Upper lobe of right lung (tissue), 1 donor: ENCODE results near the gene SNX22. TPM values are rescaled to one million over a fixed set of nuclear protein-coding genes. Genes with fewer than 3 reads are reported as not detected.

Experiments
- ATAC-seq: fragments of 200-7000 bp; cut with Tn5 transposase; one replicate; pipeline ENCODE4 v1.9.1; 2020; ENCODE audit warnings: mild to moderate bottlenecking, moderate library complexity
- DNase-seq: peaks from one replicate; pipeline ENCODE4 v3.0.0-alpha.2; 2020
- H3K27ac ChIP-seq: fragments of 200-600 bp; one replicate; pipeline ENCODE4 v1.8.0; 2022
- H3K27me3 ChIP-seq: fragments of 200-600 bp; one replicate; pipeline ENCODE4 v1.8.0; 2022; ENCODE audit warnings: mild to moderate bottlenecking
- H3K36me3 ChIP-seq: fragments of 200-600 bp; one replicate; pipeline ENCODE4 v1.8.0; 2022
- H3K4me1 ChIP-seq: fragments of 200-600 bp; one replicate; pipeline ENCODE4 v1.8.0; 2022
- H3K4me3 ChIP-seq: fragments of 200-600 bp; one replicate; pipeline ENCODE4 v1.8.0; 2022; ENCODE audit warnings: mild to moderate bottlenecking
- H3K9me3 ChIP-seq: fragments of 200-600 bp; one replicate; pipeline ENCODE4 v1.8.0; 2022
- CTCF ChIP-seq: fragments of 200-600 bp; IDR thresholded peaks from one replicate; pipeline ENCODE4 v1.8.0; 2022; ENCODE audit warnings: antibody characterized with exemption
- intact Hi-C: fragments of 100-400 bp; cut with DNase I; formaldehyde crosslinking; loops from one replicate; pipeline ENCODE4 v1.11.0; 2022
- total RNA-seq: library from RNA; stranded (reverse); fragmentation: NEBNext Ultra II Directional; extraction: Animal tissue kit (Norgen Biotek cat#: 25700); gene quantifications from one replicate; pipeline ENCODE4 v1.2.1, GENCODE V29; 2021
- donor health status: DM: no; HTN: yes; CAD: no; lungs with severe emphysema.

SNX22 gene
- total RNA-seq, 1 donor from 2014 or later, result 28.3 TPM

GRCh38 chr15:64180235-64180824 lies 28.8 kb downstream of the SNX22 start:
- intact Hi-C loops, result no loop called here
- Histone ChIP-seq H3K4me3 (no peak overlapping the region), H3K9me3 (no peaks in the 10 kb centered on the region), H3K27me3 (no peaks in the 10 kb centered on the region), H3K36me3 (peaks cover 25% of the 10 kb centered on the region), H3K27ac (no peak overlapping the region), H3K4me1 (no peaks in the 10 kb centered on the region)
- no peak for DNase-seq
- no peak for TF ChIP-seq CTCF
- no peak for ATAC-seq

- Histone ChIP-seq H3K27ac (no peak overlapping the region), H3K27me3 (no peaks in the 10 kb centered on the region), H3K4me1 (no peaks in the 10 kb centered on the region), H3K36me3 (peaks cover 28% of the 10 kb centered on the region), H3K4me3 (no peak overlapping the region), H3K9me3 (no peaks in the 10 kb centered on the region)
- ATAC-seq (no peak), DNase-seq (no peak)
- intact Hi-C loops, result no loop called here
- TF ChIP-seq CTCF, result no peak
Observed at GRCh38 chr15:64182859-64183370, 31.4 kb downstream of the SNX22 start.

- intact Hi-C loops, result no loop called here
- DNase-seq (no peak), ATAC-seq (no peak)
- no peaks in the 10 kb centered on the region for H3K9me3 ChIP-seq
- no peak overlapping the region for H3K27ac ChIP-seq
- no peak overlapping the region for H3K4me3 ChIP-seq
- no peaks in the 10 kb centered on the region for H3K4me1 ChIP-seq
- no peak for TF ChIP-seq CTCF
- H3K36me3 ChIP-seq, result peaks cover 23% of the 10 kb centered on the region
- no peaks in the 10 kb centered on the region for H3K27me3 ChIP-seq
Observed at GRCh38 chr15:64185146-64185911, 33.8 kb downstream of the SNX22 start.

- no peaks in the 10 kb centered on the region for H3K4me1 ChIP-seq
- DNase-seq (no peak), ATAC-seq (no peak)
- TF ChIP-seq CTCF, result no peak
- H3K27ac ChIP-seq, result no peak overlapping the region
- peaks cover 23% of the 10 kb centered on the region for H3K36me3 ChIP-seq
- no peak overlapping the region for H3K4me3 ChIP-seq
- no peaks in the 10 kb centered on the region for H3K9me3 ChIP-seq
- no peaks in the 10 kb centered on the region for H3K27me3 ChIP-seq
- intact Hi-C loops, result no loop called here
Observed at GRCh38 chr15:64187396-64188191, 36.1 kb downstream of the SNX22 start.

- Histone ChIP-seq H3K9me3 (no peaks in the 10 kb centered on the region), H3K4me1 (no peaks in the 10 kb centered on the region), H3K27me3 (no peaks in the 10 kb centered on the region), H3K36me3 (peaks cover 20% of the 10 kb centered on the region), H3K27ac (no peak overlapping the region), H3K4me3 (no peak overlapping the region)
- TF ChIP-seq CTCF, result no peak
- DNase-seq (no peak), ATAC-seq (no peak)
- intact Hi-C loops, result no loop called here
Observed at GRCh38 chr15:64191971-64192830, 40.7 kb downstream of the SNX22 start.
